Adipose tissue (tissue), 3 donors: ENCODE data around the gene KRTAP4-16. TPM values are rescaled to one million over a fixed set of nuclear protein-coding genes. Genes with fewer than 3 reads are reported as not detected.
"Not testable (repeated sequence)": the region's sequence is repeated elsewhere in the genome, so short reads cannot be mapped to it uniquely, and the experiment has no call there.

Source experiments
- H3K27ac ChIP-seq: one replicate; pipeline ENCODE4 v1.5.1; 2013; ENCODE audit warnings: low read depth, low read length
- WGBS, 3 donors: extraction: QIAGEN DNeasy Blood & Tissue Kit; methylation state at CpG; one replicate each; pipeline ENCODE4 v1.1.7; 2013; 5-methylcytosine and 5-hydroxymethylcytosine counted together
- polyA plus RNA-seq, 3 donors: library from polyadenylated mRNA; stranded (reverse); fragments of 200-250 nt; gene quantifications; one replicate each; pipeline ENCODE4 v1.2.3, GENCODE V29; 2013
- donor health status: healthy with polysubstance abuse.
- donor health status: Bipolar disorder and iron deficiency.
- donor health status: healthy.

The KRTAP4-16 gene
- not detected for polyA plus RNA-seq

DNA sequence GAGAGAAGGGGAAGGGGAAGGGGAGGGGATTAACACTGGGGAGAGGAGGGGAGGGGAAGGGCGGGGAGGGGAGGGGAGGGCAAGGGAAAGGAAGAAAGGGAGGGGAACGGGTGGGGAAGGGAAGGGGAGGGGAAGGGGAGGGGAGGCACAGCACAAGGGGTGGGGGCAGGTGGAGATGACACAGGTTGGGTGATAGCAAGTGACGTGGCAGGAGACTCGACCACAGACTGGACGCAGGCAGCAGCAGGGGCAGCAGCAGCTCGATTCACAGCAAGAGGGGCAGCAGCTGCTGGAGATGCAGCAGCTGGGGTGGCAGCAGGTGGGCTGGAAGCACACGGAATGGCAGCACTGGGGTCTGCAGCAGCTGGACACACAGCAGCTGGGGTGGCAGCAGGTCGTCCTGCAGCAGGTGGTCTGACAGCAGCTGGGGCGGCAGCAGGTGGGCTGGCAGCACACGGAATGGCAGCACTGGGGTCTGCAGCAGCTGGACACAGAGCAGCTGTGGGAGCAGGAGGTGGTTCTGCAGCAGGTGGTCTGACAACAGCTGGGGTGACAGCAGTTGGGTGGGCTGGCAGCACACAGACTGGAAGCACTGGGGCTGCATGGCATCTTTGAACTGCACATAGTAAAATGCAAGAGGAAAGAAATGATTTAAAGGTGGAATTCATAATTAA, at the start of gene KRTAP4-16:
KRTAP4-16 (minus strand) TSS at position 624 of the 674 bp plus-strand sequence; CDS start at position 624, 0 bp downstream.
- H3K27ac ChIP-seq: no peak within 1 kb of the TSS
- WGBS, 3 donors: 52 to 64% (median 53%) methylated on average over 8 to 10 of the region's 10 CpGs

- H3K27ac ChIP-seq: no peak overlapping the region
- WGBS, 3 donors: 70 to 81% (median 76%) methylated on average over 2 of the region's 2 CpGs
These were observed 49.5 kb upstream of the KRTAP4-16 start for GRCh38 chr17:41151525-41151924.

- 80 to 83% (median 83%) methylated on average over 4 of the region's 4 CpGs for WGBS, 3 donors
- H3K27ac ChIP-seq: no peak overlapping the region
These were observed 48.0 kb upstream of the KRTAP4-16 start for GRCh38 chr17:41150026-41150425.

DNA sequence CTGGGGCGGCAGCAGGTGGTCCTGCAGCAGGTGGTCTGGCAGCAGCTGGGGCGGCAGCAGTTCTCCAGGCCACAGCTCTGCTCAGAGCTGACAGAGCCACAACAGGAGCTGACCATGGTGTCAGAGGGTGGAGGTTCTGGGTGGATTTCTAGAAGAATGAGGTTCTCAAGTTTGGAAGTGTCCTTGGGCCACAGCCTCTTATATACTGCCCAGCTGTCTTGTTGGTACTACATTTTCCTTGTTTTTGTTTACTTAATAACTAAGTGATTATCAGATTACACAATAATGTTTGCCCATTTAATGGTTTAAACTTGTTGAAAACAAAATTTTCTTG, 47.6 kb upstream of the KRTAP4-16 start, which contains the start of gene KRTAP4-5:
KRTAP4-5 (minus strand) TSS at position 174 of the 334 bp plus-strand sequence; CDS start at position 116, 58 bp downstream.
- WGBS, 3 donors: 56 to 66% (median 62%) methylated on average over 2 of the region's 2 CpGs
- H3K27ac ChIP-seq: no peak within 1 kb of the TSS

GRCh38 chr17:41148971-41149651, 47.1 kb upstream of the KRTAP4-16 start:
- 62 to 80% (median 78%) methylated on average over 10 of the region's 10 CpGs for WGBS, 3 donors
- H3K27ac ChIP-seq: not testable (repeated sequence)

DNA sequence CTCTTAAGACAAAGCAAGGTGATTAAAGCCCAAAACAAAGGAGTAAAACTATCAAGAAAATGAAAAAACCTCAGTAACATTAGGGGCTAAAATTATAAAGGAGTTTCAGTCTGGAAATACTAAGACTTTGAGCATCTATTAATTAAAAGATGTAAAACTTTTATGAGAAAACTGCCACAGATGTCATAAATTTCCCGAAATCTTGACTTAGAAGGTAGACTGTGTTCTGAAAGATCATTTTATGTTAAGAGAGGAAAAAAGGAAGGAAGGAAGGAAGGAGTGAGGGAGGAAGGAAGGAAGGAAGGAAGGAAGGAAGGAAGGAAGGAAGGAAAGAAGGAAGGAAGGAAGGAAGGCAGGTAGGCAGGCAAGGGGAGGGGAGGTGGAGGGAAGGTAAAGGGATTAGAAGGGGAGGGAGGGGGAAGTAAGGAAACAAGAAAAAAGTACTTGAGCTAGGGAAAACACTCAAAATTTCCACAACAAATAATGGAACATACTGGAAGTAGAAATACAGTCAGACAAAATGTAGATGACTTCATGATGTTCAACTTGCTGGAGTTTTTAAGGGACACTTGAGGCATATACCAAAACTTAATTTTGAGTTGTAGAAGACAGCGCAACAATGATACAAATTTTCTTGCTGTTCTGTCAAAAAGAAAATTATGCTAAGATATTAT, 45.7 kb upstream of the KRTAP4-16 start:
- 85 to 94% (median 93%) methylated on average over 2 of the region's 2 CpGs for WGBS, 3 donors
- H3K27ac ChIP-seq: no peak overlapping the region

- 76 to 90% (median 86%) methylated on average over 2 of the region's 2 CpGs for WGBS, 3 donors
- no peak overlapping the region for H3K27ac ChIP-seq
These were observed 43.3 kb upstream of the KRTAP4-16 start for GRCh38 chr17:41145261-41145660.

- WGBS, 3 donors: 80 to 86% (median 85%) methylated on average over 1 of the region's 1 CpG
- no peak overlapping the region for H3K27ac ChIP-seq
These were observed 42.8 kb upstream of the KRTAP4-16 start for GRCh38 chr17:41144846-41145245.

GRCh38 chr17:41141361-41141760, 39.4 kb upstream of the KRTAP4-16 start:
- H3K27ac ChIP-seq: no peak overlapping the region

- 80 to 88% (median 83%) methylated on average over 6 of the region's 6 CpGs for WGBS, 3 donors
- H3K27ac ChIP-seq: no peak within 1 kb of the TSS
These were observed 38.5 kb upstream of the KRTAP4-16 start, which contains the start of gene KRTAP4-6 for GRCh38 chr17:41140360-41141131. KRTAP4-6 (minus strand) TSS chr17:41140544; CDS start chr17:41140487, 57 bp downstream.

DNA sequence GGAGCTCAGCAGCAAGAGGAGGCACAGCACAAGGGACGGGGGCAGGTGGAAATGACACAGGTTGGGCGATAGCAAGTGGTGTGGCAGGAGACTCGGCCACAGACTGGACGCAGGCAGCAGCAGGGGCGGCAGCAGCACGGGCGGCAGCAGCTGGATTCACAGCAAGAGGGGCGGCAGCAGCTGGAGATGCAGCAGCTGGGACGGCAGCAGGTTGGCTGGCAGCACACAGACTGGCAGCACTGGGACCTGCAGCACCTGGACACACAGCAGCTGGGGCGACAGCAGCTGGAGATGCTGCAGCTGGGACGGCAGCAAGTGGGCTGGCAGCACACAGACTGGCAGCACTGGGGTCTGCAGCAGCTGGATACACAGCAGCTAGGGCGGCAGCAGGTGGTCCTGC, 37.9 kb upstream of the KRTAP4-16 start:
- WGBS, 3 donors: 87 to 92% (median 89%) methylated on average over 12 of the region's 12 CpGs
- not testable (repeated sequence) for H3K27ac ChIP-seq

DNA sequence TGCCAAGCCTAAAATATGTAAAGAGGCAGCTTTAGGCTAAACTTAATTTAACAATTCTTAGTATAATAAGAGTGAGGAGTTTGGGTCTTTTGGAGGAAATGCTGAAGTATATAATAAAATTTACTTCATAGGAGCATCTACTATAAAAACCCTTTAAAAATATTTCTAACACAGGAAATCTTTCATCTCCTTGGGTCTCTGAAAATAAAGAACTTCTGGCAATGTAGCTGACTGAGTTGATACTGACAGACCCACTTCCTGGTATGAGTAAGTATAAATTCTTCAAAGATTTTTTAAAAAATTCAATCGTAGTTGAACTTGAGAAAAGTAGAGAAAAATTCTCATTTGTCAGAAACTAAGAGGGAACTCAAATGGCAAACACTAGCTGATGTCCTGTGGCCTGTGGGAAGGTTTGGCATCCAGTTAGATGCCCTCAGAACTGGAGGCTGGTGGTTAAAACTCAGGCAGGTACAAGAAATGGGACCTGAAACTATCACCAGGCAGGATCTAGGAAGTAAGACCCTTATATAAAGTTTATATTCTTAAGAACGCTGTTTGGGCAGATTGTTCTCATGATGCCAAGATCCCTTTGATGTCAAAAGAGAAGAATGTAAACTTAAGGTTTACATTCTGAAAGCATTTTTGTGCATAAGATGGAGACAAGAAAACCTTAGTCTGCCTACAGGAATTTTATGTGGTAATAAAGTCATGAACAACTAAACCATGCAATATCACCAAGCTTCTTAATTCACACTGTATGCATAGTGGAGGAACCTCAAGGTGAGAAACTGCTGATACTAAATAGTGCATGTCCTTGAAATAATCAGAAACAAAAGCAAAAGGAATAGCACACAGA, 32.1 kb upstream of the KRTAP4-16 start:
- H3K27ac ChIP-seq: no peak overlapping the region
- WGBS, 3 donors: 52 to 59% (median 56%) methylated on average over 2 of the region's 2 CpGs

DNA sequence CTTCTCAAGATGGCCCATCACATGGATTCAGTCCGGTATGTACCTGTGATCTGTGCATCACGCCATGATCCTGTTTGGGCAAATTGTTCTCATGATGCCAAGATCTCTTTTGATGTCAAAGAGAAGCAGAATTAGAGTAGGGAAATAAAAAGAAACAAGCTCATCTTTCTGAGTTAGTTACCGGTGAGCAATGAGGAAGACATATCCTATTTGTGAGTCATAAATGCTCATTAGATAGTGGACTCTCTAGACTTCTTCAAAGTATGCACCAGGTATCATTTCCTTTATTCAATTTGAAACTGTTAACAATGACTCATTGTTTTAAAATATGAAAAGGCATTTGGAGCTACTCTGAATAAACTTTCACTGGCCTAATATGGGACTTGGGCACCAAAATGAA, 30.0 kb upstream of the KRTAP4-16 start:
- H3K27ac ChIP-seq: no peak overlapping the region
- WGBS, 3 donors: 84 to 87% (median 86%) methylated on average over 3 of the region's 3 CpGs

- 45 to 74% (median 69%) methylated on average over 1 of the region's 1 CpG for WGBS, 3 donors
- no peak overlapping the region for H3K27ac ChIP-seq
These were observed 25.4 kb upstream of the KRTAP4-16 start for GRCh38 chr17:41127371-41127770.

DNA sequence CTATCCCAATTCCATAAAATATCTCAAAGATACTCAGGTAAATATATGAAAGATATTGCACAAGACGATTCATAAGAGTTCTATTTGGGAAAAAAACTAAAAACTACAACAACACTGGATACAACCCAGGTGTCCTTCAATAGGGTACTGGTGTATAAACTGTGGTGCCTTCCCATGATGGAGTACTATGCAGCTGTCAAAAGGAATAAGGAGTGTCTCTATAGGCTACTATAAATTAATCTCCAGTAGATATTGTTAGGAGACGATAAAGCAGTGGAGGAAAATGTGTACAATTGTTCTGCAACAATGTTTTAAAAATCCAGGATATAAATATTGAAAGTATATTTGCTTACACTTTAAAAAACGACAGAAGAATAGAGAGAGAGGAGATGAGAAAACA, 24.4 kb upstream of the KRTAP4-16 start:
- WGBS, 3 donors: 72 to 91% (median 89%) methylated on average over 3 of the region's 3 CpGs
- no peak overlapping the region for H3K27ac ChIP-seq

- 69 to 96% (median 88%) methylated on average over 2 of the region's 2 CpGs for WGBS, 3 donors
- no peak overlapping the region for H3K27ac ChIP-seq
These were observed 23.1 kb upstream of the KRTAP4-16 start for GRCh38 chr17:41125064-41125463.

DNA sequence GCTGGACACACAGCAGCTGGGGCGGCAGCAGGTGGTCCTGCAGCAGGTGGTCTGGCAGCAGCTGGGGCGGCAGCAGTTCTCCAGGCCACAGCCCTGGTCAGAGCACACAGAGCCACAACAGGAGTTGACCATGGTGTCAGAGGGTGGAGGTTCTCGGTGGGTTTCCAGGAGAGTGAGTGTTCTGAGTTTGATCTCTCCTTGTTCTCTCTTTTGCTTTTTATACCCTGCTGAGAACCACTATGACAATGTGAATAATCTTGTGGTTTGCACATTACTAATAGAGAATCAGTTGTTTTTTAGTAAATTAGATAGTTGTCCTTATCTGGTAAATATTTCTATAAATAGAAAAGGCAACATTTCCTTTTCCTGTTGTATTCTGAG, 22.0 kb upstream of the KRTAP4-16 start, which contains the start of gene KRTAP4-12:
KRTAP4-12 (minus strand) TSS at position 192 of the 381 bp plus-strand sequence; CDS start at position 132, 60 bp downstream.
- WGBS, 3 donors: 63 to 82% (median 75%) methylated on average over 3 of the region's 3 CpGs
- not testable (repeated sequence) for H3K27ac ChIP-seq
